ENCODE measurements around the gene OR5A1. TPM values are rescaled to one million over a fixed set of nuclear protein-coding genes. Genes with fewer than 3 reads are reported as not detected.

OR5A1 gene
- total RNA-seq, 1 donor from 2014 or later: not detected

- DNase-seq (ENCODE audit: low read depth): no peak
These were observed 43.6 kb downstream of the OR5A1 start for GRCh38 chr11:59479906-59480305.

GRCh38 chr11:59480359-59480758, 44.1 kb downstream of the OR5A1 start:
- no peak for DNase-seq (ENCODE audit: low read depth)

Other genes starting within 250 kb of the OR5A1 start
- not detected in 2 replicates for gene MPEG1, start 223.5 kb upstream of the OR5A1 start, total RNA-seq
- not detected in 2 replicates for gene OR5AN1, start 77.6 kb upstream of the OR5A1 start, total RNA-seq
- not detected in 2 replicates for gene OR5A2, start 10.1 kb upstream of the OR5A1 start, total RNA-seq
- gene OR4D6, start 20.5 kb downstream of the OR5A1 start, total RNA-seq: not detected in 2 replicates
- not detected in 2 replicates for gene OR4D10, start 36.8 kb downstream of the OR5A1 start, total RNA-seq
- gene OR4D11, start 67.1 kb downstream of the OR5A1 start, total RNA-seq: not detected in 2 replicates
- not detected in 2 replicates for gene OR4D9, start 75.1 kb downstream of the OR5A1 start, total RNA-seq
- gene OSBP, start 179.3 kb downstream of the OR5A1 start, total RNA-seq: 32.0 and 71.3 TPM in 2 replicates
- 6.3 and 20.6 TPM in 2 replicates for gene PATL1, start 232.6 kb downstream of the OR5A1 start, total RNA-seq